IMR-90 (cell line): ENCODE results near the gene CYP4F3. TPM values are rescaled to one million over a fixed set of nuclear protein-coding genes. Genes with fewer than 3 reads are reported as not detected.

Source experiments
- ATAC-seq: fragments of 200-7000 bp; cut with Tn5 transposase; 2 replicates; pipeline ENCODE4 v1.9.1; 2020; ENCODE audit warnings: low read depth, mild to moderate bottlenecking, moderate library complexity
- BruUV-seq: library from RNA; stranded (reverse); fragments of 400-500 nt; replicated peaks from 2 replicates; lab custom pipeline; 2021; lab: Mats Ljungman, UMichigan
- CTCF ChIA-PET: fragments of 300-600 bp; formaldehyde crosslinking; extraction: SDS; loops from one replicate; lab custom pipeline; 2021; ENCODE audit warnings: antibody characterized with exemption; lab: Yijun Ruan, JAX
- POLR2A ChIA-PET: fragments of 300-600 bp; sonication (Branson Sonifier 250); formaldehyde crosslinking; loops from one replicate; lab custom pipeline; 2022; ENCODE audit warnings: antibody characterized with exemption; ENCODE audit not compliant: unreplicated experiment; lab: Charles Lee
- DNase-seq: peaks from one replicate; pipeline ENCODE4 v3.0.0; 2013
- H2AFZ ChIP-seq: replicated peaks from 2 replicates; pipeline ENCODE3; 2013; ENCODE audit warnings: low read length, mild to moderate bottlenecking; ENCODE audit not compliant: poor library complexity
- H2AK5ac ChIP-seq: 2 replicates; pipeline ENCODE4 v1.6.1; 2013; ENCODE audit warnings: low read depth, low read length, inconsistent platforms
- H2AK9ac ChIP-seq: replicated peaks from 2 replicates; pipeline ENCODE3; 2013; ENCODE audit warnings: mild to moderate bottlenecking, low read depth, low read length, moderate library complexity; ENCODE audit not compliant: poor library complexity
- H2BK120ac ChIP-seq: 2 replicates; pipeline ENCODE4 v1.6.1; 2013; ENCODE audit warnings: low read depth, low read length, inconsistent platforms
- H2BK15ac ChIP-seq: 3 replicates; pipeline ENCODE4 v1.6.1; 2013; ENCODE audit warnings: low read depth, low read length, inconsistent platforms
- H2BK20ac ChIP-seq: 2 replicates; pipeline ENCODE4 v1.6.1; 2013; ENCODE audit warnings: low read depth, mild to moderate bottlenecking, inconsistent platforms, low read length, moderate library complexity
- H2BK5ac ChIP-seq: 2 replicates; pipeline ENCODE4 v1.6.1; 2013; ENCODE audit warnings: mild to moderate bottlenecking, low read depth, low read length, inconsistent platforms; ENCODE audit not compliant: poor library complexity, severe bottlenecking
- H3K14ac ChIP-seq: replicated peaks from 2 replicates; pipeline ENCODE4 v1.6.1; 2013; ENCODE audit warnings: low read depth, low read length, inconsistent platforms
- H3K18ac ChIP-seq: 2 replicates; pipeline ENCODE4 v1.6.1; 2013; ENCODE audit warnings: low read depth, low read length, control low read depth
- H3K23ac ChIP-seq: 2 replicates; pipeline ENCODE4 v1.6.1; 2013; ENCODE audit warnings: low read depth, low read length, inconsistent platforms
- H3K27ac ChIP-seq: 2 replicates; pipeline ENCODE4 v1.5.1; 2013; ENCODE audit warnings: mild to moderate bottlenecking, control low read depth, low read length; ENCODE audit not compliant: insufficient read depth
- H3K27me3 ChIP-seq: 2 replicates; pipeline ENCODE4 v1.6.1; 2013; ENCODE audit warnings: low read length; ENCODE audit not compliant: control insufficient read depth, insufficient read depth
- H3K36me3 ChIP-seq: 2 replicates; pipeline ENCODE4 v1.6.1; 2013; ENCODE audit warnings: low read length, mixed read lengths; ENCODE audit not compliant: control insufficient read depth, insufficient read depth
- H3K4ac ChIP-seq: 2 replicates; pipeline ENCODE4 v1.6.1; 2013; ENCODE audit warnings: low read depth, low read length, inconsistent platforms
- H3K4me1 ChIP-seq: 2 replicates; pipeline ENCODE4 v1.6.1; 2013; ENCODE audit warnings: low read length, mixed read lengths; ENCODE audit not compliant: control insufficient read depth, insufficient read depth
- H3K4me2 ChIP-seq: 2 replicates; pipeline ENCODE4 v1.6.1; 2013; ENCODE audit warnings: low read depth, mild to moderate bottlenecking, control low read depth, low read length, moderate library complexity
- H3K4me3 ChIP-seq: 2 replicates; pipeline ENCODE4 v1.5.1; 2013; ENCODE audit warnings: low read depth, mild to moderate bottlenecking, control low read depth, low read length, moderate library complexity; ENCODE audit not compliant: insufficient read depth
- H3K56ac ChIP-seq: 2 replicates; pipeline ENCODE4 v1.6.1; 2013; ENCODE audit warnings: low read length, inconsistent platforms; ENCODE audit not compliant: insufficient read depth; ENCODE audit errors: extremely low read depth
- H3K79me1 ChIP-seq, 2 experiments: 2 replicates each; pipeline ENCODE4 v1.6.1; 2013; ENCODE audit warnings: low read length in 2 of 2, inconsistent platforms in 1 of 2, low read depth in 1 of 2
- H3K9ac ChIP-seq: 2 replicates; pipeline ENCODE4 v1.6.1; 2013; ENCODE audit warnings: low read depth, low read length, control low read depth
- H3K9me1 ChIP-seq: 2 replicates; pipeline ENCODE4 v1.6.1; 2013; ENCODE audit warnings: low read length, inconsistent platforms; ENCODE audit not compliant: insufficient read depth
- H3K9me3 ChIP-seq: 2 replicates; pipeline ENCODE4 v1.6.1; 2013; ENCODE audit warnings: low read length; ENCODE audit not compliant: control insufficient read depth, insufficient read depth
- H4K20me1 ChIP-seq: 2 replicates; pipeline ENCODE4 v1.6.1; 2013; ENCODE audit warnings: low read length, inconsistent platforms; ENCODE audit not compliant: insufficient read depth
- H4K5ac ChIP-seq: 2 replicates; pipeline ENCODE4 v1.6.1; 2013; ENCODE audit warnings: mild to moderate bottlenecking, low read depth, low read length, control low read depth
- H4K8ac ChIP-seq, 2 experiments: 2 replicates each; pipeline ENCODE4 v1.6.1; 2013; ENCODE audit warnings: low read depth in 2 of 2, low read length in 2 of 2, control low read depth in 1 of 2, inconsistent platforms in 1 of 2
- H4K91ac ChIP-seq: 2 replicates; pipeline ENCODE4 v1.6.1; 2013; ENCODE audit warnings: low read depth, low read length, inconsistent platforms; ENCODE audit not compliant: insufficient read depth
- BHLHE40 ChIP-seq: fragments of 150-350 bp; IDR thresholded peaks from 2 replicates; pipeline ENCODE4 v1.6.1; 2016; ENCODE audit warnings: mild to moderate bottlenecking, low read depth, low read length
- CEBPB ChIP-seq: IDR thresholded peaks from 2 replicates; pipeline ENCODE4 v1.6.1; 2012; ENCODE audit warnings: low read depth, low read length, improper control_type of control experiment
- CTCF ChIP-seq: conservative IDR thresholded peaks from 2 replicates; pipeline ENCODE4 v1.5.1; 2012; ENCODE audit warnings: mild to moderate bottlenecking, low read depth, low read length, improper control_type of control experiment
- MAFK ChIP-seq: IDR thresholded peaks from 2 replicates; pipeline ENCODE4 v1.6.1; 2012; ENCODE audit warnings: low read depth, low read length, improper control_type of control experiment
- RFX5 ChIP-seq: IDR thresholded peaks from 2 replicates; pipeline ENCODE4 v1.8.0; 2012; ENCODE audit warnings: low read depth, mild to moderate bottlenecking, low read length, moderate library complexity
- SMC3 ChIP-seq: fragments of 150-350 bp; IDR thresholded peaks from 2 replicates; pipeline ENCODE4 v1.6.1; 2016; ENCODE audit warnings: low read depth, mild to moderate bottlenecking, antibody characterized with exemption, low read length, moderate library complexity
- WGBS, 2 experiments: methylation state at CpG; one replicate each; pipeline versions ENCODE4 v1.1.5 to v1.1.7; 2013; ENCODE audit warnings: missing lambda C conversion rate in 2 of 2; ENCODE audit not compliant: insufficient read length in 1 of 2; ENCODE audit errors: extremely low coverage in 2 of 2; 5-methylcytosine and 5-hydroxymethylcytosine counted together
- dilution Hi-C: fragments of 300-500 bp; cut with HindIII; formaldehyde crosslinking; loops from one replicate; pipeline ENCODE4 v1.14.3; 2018; ENCODE audit warnings: low sequenced_read_pairs; ENCODE audit not compliant: unreplicated experiment
- in situ Hi-C: fragments of 300-500 bp; cut with MboI; formaldehyde crosslinking; loops from 3 replicates; pipeline ENCODE4 v1.14.3; 2019; ENCODE audit warnings: low sequenced_read_pairs, inconsistent platforms, mixed read lengths
- intact Hi-C: fragments of 100-400 bp; cut with micrococcal nuclease; formaldehyde crosslinking; loops from 2 replicates; pipeline ENCODE4 v1.10.0; 2022
- polyA plus RNA-seq, 3 experiments: library from polyadenylated mRNA; depleted of rRNA; stranded (reverse); fragments of >200 nt; gene quantifications; 2 replicates each; pipeline ENCODE4 v1.2.3, GENCODE V29; 2012; ENCODE audit warnings: low replicate concordance in 1 of 3
- total RNA-seq: library from RNA; depleted of rRNA; stranded (reverse); fragments of >200 nt; gene quantifications from 2 replicates; pipeline ENCODE4 v1.2.3, GENCODE V29; 2012

CYP4F3 gene
- total and polyA plus RNA-seq, 2 of the 4 experiments (the other 2 are of a cell fraction) = not detected

GRCh38 chr19:15672580-15673175, 32.0 kb downstream of the CYP4F3 start, which contains the start of gene CYP4F12:
CYP4F12 (plus strand) TSS chr19:15673087; CDS start chr19:15673530, 443 bp downstream.
- no peak within 1 kb of the TSS for H3K23ac ChIP-seq
- POLR2A ChIA-PET = no interaction called here
- no peak within 1 kb of the TSS for H3K4me2 ChIP-seq
- H2AFZ ChIP-seq = no peak within 1 kb of the TSS
- 0% methylated on average over 2 of the region's 6 CpGs; no CpG with 5 or more reads in 1 of the 2 experiments for WGBS, 2 experiments
- no peak within 1 kb of the TSS for H3K14ac ChIP-seq
- H3K27me3 ChIP-seq = no peaks in the 10 kb centered on the region
- BruUV-seq = no TSS peak
- no peaks in the 10 kb centered on the region for H3K36me3 ChIP-seq
- ATAC-seq (no peak), DNase-seq (no peak)
- in situ Hi-C loops = loop anchor here (10.0 kb wide), 1 partner anchor 102 kb away; no protein-coding TSS in a partner anchor
- H3K9ac ChIP-seq = no peak within 1 kb of the TSS
- H3K4me3 ChIP-seq = no peak within 1 kb of the TSS
- no peak within 1 kb of the TSS for H3K4ac ChIP-seq
- H2BK120ac ChIP-seq = no peak within 1 kb of the TSS
- H3K18ac ChIP-seq = no peak within 1 kb of the TSS
- no peak within 1 kb of the TSS for H4K8ac ChIP-seq
- H2BK15ac ChIP-seq = no peak within 1 kb of the TSS
- no peak within 1 kb of the TSS for H3K56ac ChIP-seq
- H2AK5ac ChIP-seq = no peak within 1 kb of the TSS
- no peak within 1 kb of the TSS for H3K27ac ChIP-seq
- dilution Hi-C loops = no loop called here
- H3K4me1 ChIP-seq = no peaks in the 10 kb centered on the region
- H3K9me3 ChIP-seq = peaks cover 10% of the 10 kb centered on the region; the same call in 1 of the 2 replicates
- CTCF ChIA-PET = no interaction called here
- intact Hi-C loops = no loop called here
- H2AK9ac ChIP-seq = no peak within 1 kb of the TSS
- H2BK20ac ChIP-seq = no peak within 1 kb of the TSS
- H3K9me1 ChIP-seq = no peaks in the 10 kb centered on the region
- no peak within 1 kb of the TSS for H4K5ac ChIP-seq
- H2BK5ac ChIP-seq = no peak within 1 kb of the TSS
- H4K20me1 ChIP-seq = no peaks in the 10 kb centered on the region
- H3K79me1 ChIP-seq = no peaks in the 10 kb centered on the region
- no peak for TF ChIP-seq RFX5
- no peak for TF ChIP-seq MAFK
- no peak for TF ChIP-seq BHLHE40
- no peak for TF ChIP-seq SMC3
- no peak for TF ChIP-seq CEBPB
- TF ChIP-seq CTCF = no peak
- H4K91ac ChIP-seq = no peak within 1 kb of the TSS
